Neural crest cell (in vitro differentiated cells): ENCODE measurements around the gene ZNF155. TPM values are rescaled to one million over a fixed set of nuclear protein-coding genes. Genes with fewer than 3 reads are reported as not detected.
"Not testable (repeated sequence)": the region's sequence is repeated elsewhere in the genome, so short reads cannot be mapped to it uniquely, and the experiment has no call there.

Source experiments
- DNase-seq: peaks from one replicate; pipeline ENCODE4 v3.0.0; 2021; ENCODE audit warnings: low read depth, mixed read lengths, low spot score
- H3K27ac Mint-ChIP-seq: one replicate; pipeline ENCODE4 v1.8.0; 2021; ENCODE audit warnings: mild to moderate bottlenecking, mixed read lengths; ENCODE audit not compliant: unreplicated experiment
- H3K27me3 Mint-ChIP-seq: 2 replicates; pipeline ENCODE4 v1.8.0; 2021; ENCODE audit warnings: low read depth, mild to moderate bottlenecking, mixed read lengths
- H3K36me3 Mint-ChIP-seq: 2 replicates; pipeline ENCODE4 v1.8.0; 2021; ENCODE audit warnings: low read depth, mild to moderate bottlenecking, mixed read lengths
- H3K4me1 Mint-ChIP-seq: 2 replicates; pipeline ENCODE4 v1.8.0; 2021; ENCODE audit warnings: mixed read lengths
- H3K4me3 Mint-ChIP-seq: one replicate; pipeline ENCODE4 v1.8.0; 2021; ENCODE audit warnings: mild to moderate bottlenecking, mixed read lengths
- H3K9me3 Mint-ChIP-seq: 2 replicates; pipeline ENCODE4 v1.8.0; 2021; ENCODE audit warnings: mixed read lengths
- total RNA-seq: library from RNA; stranded (reverse); gene quantifications from 2 replicates; pipeline ENCODE4 v1.2.1, GENCODE V29; 2021
- TF ChIP-seq, protein P1 (sequence below): fragments of 200-600 bp; sonication (generic); conservative IDR thresholded peaks from 2 replicates; pipeline ENCODE4 v1.5.0; 2021; ENCODE audit warnings: antibody characterized with exemption, mild to moderate bottlenecking

ZNF155 gene
- total RNA-seq, 1 donor from 2014 or later: 11.9 TPM

GRCh38 chr19:43941209-43941608, 42.8 kb upstream of the ZNF155 start:
- Mint-ChIP-seq H3K9me3 (peaks cover 13% of the 10 kb centered on the region), H3K4me3 (no peak overlapping the region), H3K27ac (no peak overlapping the region), H3K4me1 (no peaks in the 10 kb centered on the region), H3K36me3 (peaks cover 11% of the 10 kb centered on the region), H3K27me3 (peaks cover 67% of the 10 kb centered on the region)
- DNase-seq: no peak
- TF ChIP-seq, protein P1, sequence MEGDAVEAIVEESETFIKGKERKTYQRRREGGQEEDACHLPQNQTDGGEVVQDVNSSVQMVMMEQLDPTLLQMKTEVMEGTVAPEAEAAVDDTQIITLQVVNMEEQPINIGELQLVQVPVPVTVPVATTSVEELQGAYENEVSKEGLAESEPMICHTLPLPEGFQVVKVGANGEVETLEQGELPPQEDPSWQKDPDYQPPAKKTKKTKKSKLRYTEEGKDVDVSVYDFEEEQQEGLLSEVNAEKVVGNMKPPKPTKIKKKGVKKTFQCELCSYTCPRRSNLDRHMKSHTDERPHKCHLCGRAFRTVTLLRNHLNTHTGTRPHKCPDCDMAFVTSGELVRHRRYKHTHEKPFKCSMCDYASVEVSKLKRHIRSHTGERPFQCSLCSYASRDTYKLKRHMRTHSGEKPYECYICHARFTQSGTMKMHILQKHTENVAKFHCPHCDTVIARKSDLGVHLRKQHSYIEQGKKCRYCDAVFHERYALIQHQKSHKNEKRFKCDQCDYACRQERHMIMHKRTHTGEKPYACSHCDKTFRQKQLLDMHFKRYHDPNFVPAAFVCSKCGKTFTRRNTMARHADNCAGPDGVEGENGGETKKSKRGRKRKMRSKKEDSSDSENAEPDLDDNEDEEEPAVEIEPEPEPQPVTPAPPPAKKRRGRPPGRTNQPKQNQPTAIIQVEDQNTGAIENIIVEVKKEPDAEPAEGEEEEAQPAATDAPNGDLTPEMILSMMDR: no peak

DNA sequence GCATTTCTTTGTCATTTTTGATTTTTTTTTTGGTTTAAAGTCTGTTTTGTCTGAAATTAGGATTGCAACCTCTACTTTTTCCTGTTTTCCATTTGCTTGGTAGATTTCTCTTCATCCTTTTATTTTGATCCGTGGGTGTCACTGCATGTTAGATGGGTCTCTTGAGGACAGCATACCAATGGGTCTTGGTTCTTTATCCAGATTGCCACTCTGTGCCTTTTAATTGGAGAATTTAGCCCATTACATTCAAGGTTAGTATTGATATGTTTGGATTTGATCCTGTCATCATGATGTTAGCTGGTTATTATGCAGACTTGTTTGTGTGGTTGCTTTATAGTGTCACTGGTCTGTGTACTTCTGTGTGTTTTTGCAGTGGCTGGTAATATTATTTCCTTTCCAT, 36.6 kb upstream of the ZNF155 start:
- H3K27me3 Mint-ChIP-seq: peaks cover 67% of the 10 kb centered on the region
- H3K9me3 Mint-ChIP-seq: peaks cover 34% of the 10 kb centered on the region
- H3K4me1 Mint-ChIP-seq: peaks cover 15% of the 10 kb centered on the region
- not testable (repeated sequence) for H3K4me3 Mint-ChIP-seq, DNase-seq, H3K27ac Mint-ChIP-seq
- peaks cover 18% of the 10 kb centered on the region for H3K36me3 Mint-ChIP-seq

- Mint-ChIP-seq H3K9me3 (peaks cover 40% of the 10 kb centered on the region), H3K36me3 (peaks cover 31% of the 10 kb centered on the region), H3K4me1 (peaks cover 16% of the 10 kb centered on the region), H3K27me3 (peaks cover 46% of the 10 kb centered on the region), H3K4me3 (peak overlapping the region; percentile 79)
- not testable (repeated sequence) for DNase-seq, H3K27ac Mint-ChIP-seq
These were observed 34.2 kb upstream of the ZNF155 start for GRCh38 chr19:43949803-43950202.

DNA sequence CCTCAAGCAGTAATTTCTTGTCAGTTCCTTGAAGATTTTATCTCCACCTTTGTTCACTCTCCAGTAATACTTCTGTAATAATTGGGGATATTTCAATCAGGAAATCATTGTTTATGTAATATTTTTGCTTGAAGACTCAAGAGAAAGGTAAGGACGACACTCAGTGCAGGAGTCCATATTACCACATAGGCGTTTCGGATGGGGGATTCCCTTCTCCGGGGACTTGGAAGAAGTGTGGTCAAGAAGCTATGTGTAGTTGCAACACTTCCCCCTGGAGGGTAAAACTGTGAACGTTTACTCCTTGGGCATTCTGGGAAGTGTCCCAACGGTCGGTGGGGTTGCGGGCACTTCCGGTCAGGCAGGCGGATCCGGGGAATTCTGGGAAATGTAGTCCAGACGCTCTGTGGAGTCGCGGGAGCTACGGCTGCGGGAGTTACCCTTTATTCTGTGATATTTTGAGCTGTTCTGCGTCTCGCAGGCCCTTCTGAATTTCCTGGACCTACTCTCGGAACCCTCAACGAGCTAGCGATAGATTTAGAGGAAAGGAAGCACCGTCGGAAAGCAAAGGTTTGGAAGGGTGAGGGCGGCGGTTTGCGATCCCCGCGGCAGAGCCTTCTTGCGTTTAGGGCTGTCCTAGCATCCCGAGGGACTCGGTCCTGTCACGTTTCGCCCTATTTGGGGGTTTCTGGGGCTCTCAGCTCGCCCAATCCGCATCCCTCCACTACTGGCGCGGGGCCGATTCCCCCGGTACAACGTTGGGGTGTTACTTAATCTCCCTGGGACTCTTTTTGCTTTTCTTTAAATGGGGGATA, 32.9 kb upstream of the ZNF155 start, which contains the start of gene ZNF221:
Gene ZNF221 (plus strand): TSS at position 395 of the 812 bp plus-strand sequence. CDS start 11,499 bp downstream, outside the sequence.
- peak; percentile 79 for DNase-seq
- peaks cover 40% of the 10 kb centered on the region for H3K36me3 Mint-ChIP-seq
- TF ChIP-seq, protein P1: peak; percentile 59
- H3K4me3 Mint-ChIP-seq: peak within 1 kb of the TSS; percentile 99
- peaks cover 34% of the 10 kb centered on the region for H3K27me3 Mint-ChIP-seq
- H3K27ac Mint-ChIP-seq: peak within 1 kb of the TSS; percentile 94
- peaks cover 39% of the 10 kb centered on the region for H3K9me3 Mint-ChIP-seq
- peaks cover 16% of the 10 kb centered on the region for H3K4me1 Mint-ChIP-seq

DNA sequence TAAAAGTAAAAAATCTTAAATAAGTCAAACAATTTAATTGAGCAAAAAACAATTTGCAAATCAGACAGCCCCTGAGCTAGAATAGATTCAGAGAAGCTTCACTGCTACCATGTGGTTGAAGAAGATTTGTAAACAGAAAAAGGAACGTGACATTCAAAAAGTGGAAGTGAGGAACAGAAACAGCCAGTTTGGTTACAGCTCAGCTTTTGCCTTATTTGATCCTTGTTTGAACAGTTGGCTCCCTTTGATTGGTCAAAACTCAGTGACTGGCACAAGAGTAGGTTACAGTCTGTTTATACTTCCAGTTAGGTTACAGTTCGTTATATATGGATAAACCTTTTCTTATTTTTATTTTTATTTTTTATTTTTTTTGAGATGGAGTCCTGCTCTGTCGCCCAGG, 27.2 kb upstream of the ZNF155 start:
- TF ChIP-seq, protein P1: no peak
- H3K4me1 Mint-ChIP-seq: peaks cover 5% of the 10 kb centered on the region
- no peaks in the 10 kb centered on the region for H3K27me3 Mint-ChIP-seq
- no peak for DNase-seq
- H3K4me3 Mint-ChIP-seq: no peak overlapping the region
- peaks cover 31% of the 10 kb centered on the region for H3K9me3 Mint-ChIP-seq
- H3K36me3 Mint-ChIP-seq: peaks cover 66% of the 10 kb centered on the region
- no peak overlapping the region for H3K27ac Mint-ChIP-seq

GRCh38 chr19:43957891-43958290, 26.1 kb upstream of the ZNF155 start:
- TF ChIP-seq, protein P1: no peak
- Mint-ChIP-seq H3K4me3 (no peak overlapping the region), H3K36me3 (peaks cover 71% of the 10 kb centered on the region), H3K9me3 (peaks cover 30% of the 10 kb centered on the region), H3K27me3 (no peaks in the 10 kb centered on the region), H3K27ac (no peak overlapping the region), H3K4me1 (no peaks in the 10 kb centered on the region)
- no peak for DNase-seq
